ENCODE data around the gene PHF1. TPM values are rescaled to one million over a fixed set of nuclear protein-coding genes. Genes with fewer than 3 reads are reported as not detected.

The PHF1 gene
- total and polyA plus RNA-seq, 2 of the 13 experiments (the other 11 are each of a cell fraction or from before 2014, with no cell fraction given), result 25.4 to 61.9 TPM

DNA sequence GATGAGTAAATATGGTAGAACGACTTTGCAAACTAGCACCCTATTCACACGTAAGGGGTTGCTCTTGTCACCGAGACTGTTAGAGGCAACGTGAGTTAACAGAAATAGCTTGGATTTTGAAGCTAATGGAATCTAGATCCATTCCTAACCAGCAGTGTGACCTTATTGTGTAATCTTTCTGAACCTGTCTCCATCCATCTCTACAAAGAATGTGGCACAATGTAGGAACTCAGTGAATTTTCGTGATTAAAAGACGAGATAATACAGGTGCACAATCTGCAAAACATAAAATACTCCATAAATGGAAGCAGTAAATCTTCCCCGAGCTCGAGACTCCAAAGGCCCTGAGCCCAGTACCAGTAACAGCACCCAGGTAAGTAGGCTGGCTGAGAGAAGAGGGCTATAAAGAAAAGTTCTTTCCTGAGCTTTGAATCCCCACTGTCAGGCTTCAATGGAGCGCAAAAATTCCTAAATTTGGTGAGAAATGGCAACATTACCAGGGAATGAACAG lies 20.0 kb upstream of the PHF1 start (continued):
- TF ChIP-seq POLR2AphosphoS5 (IDR thresholded peaks at IDR 0.05; ENCODE audit: low read depth, low read length), result peak; percentile 69; the same call in 1 of the 2 replicates
- TF ChIP-seq RORA (CRISPR knock-in tag; IDR thresholded peaks at IDR 0.05), result no peak

DNA sequence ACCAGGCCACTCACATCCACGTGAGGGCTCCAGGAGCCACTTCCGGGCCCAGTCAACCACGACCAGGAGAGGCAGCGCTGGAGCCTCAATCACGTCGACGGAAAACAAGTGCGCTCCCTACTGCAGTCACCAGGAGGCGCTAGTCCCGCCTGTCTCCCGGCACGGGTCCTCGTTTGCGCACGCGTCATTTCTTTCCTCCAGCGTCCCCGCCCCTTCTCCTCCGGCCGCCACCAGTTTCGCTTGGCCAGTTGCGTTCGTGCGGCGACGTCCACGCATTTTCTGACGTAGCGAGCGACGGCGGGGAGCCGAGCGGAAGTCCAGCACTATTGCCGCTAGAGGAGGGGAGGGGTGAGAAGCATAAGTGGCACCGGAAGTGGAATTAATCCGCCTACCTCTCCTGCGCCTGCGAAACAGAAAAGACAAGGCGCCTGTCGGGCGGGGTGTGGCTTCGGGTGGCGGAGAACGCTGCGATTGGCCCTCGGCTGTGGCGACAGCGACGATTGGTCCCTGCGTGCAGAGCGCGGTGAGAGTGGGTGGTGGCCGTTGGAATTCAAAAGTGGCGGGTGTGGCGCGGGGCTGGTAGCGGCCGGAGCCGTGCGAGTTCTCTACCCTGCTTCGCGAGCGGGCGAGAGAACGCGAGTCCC lies 19.4 kb upstream of the PHF1 start, which contains the start of gene KIFC1:
TSS of gene KIFC1 (plus strand) at position 546 of the 644 bp plus-strand sequence. CDS start 163 bp downstream, outside the sequence.
- CTCF ChIA-PET (ENCODE audit: low intra/inter-chr PET ratio, low total read pairs), result interaction anchor here (1.0 to 1.5 kb wide), 3 partner anchors 35 to 111 kb away, joined by 3 to 19 read pairs (median 5); no protein-coding TSS in a partner anchor
- POLR2A ChIA-PET, result interaction anchor here (1.0 to 1.5 kb wide), 5 partner anchors 19 to 119 kb away, joined by 4 to 8 read pairs (median 5); partner anchors contain the start of genes CUTA, PHF1, RPS18 and VPS52
- FAIRE-seq, result peak; percentile 93
- no peaks in the 10 kb centered on the region; a peak in 1 of 5 replicates for H3K36me3 ChIP-seq (replicated peaks in 1 of 2; ENCODE audit: control insufficient read depth in 1 of 2, insufficient read depth in 2 of 2, low read length in 2 of 2)
- peaks cover 47% of the 10 kb centered on the region for H3K79me2 ChIP-seq (ENCODE audit: insufficient read depth, low read length)
- peak; percentile 100 for DNase-seq (ENCODE audit: low spot score)
- peak within 1 kb of the TSS; percentile 90 for H3K9ac ChIP-seq (ENCODE audit: insufficient read depth, low read depth, low read length)
- ATAC-seq, result peak; percentile 97
- intact Hi-C loops (cut with micrococcal nuclease; ENCODE audit: unreplicated experiment), result loop anchor here (1.0 to 5.0 kb wide), 5 partner anchors 19 to 194 kb away; partner anchors contain the start of gene CUTA
- H3K4me2 ChIP-seq (ENCODE audit: low read depth, low read length), result peak within 1 kb of the TSS; percentile 80
- H3K27me3 ChIP-seq (ENCODE audit: control insufficient read depth in 1 of 2, insufficient read depth in 2 of 2, low read length in 2 of 2), result no peaks in the 10 kb centered on the region; a peak in 1 of 5 replicates
- H4K20me1 ChIP-seq (ENCODE audit: insufficient read depth, low read length), result no peaks in the 10 kb centered on the region
- peak within 1 kb of the TSS; percentile 82 for H3K27ac ChIP-seq (ENCODE audit: extremely low read length, insufficient read depth, low read length)
- H2AFZ ChIP-seq (ENCODE audit: low read length), result peak within 1 kb of the TSS; percentile 97
- WGBS (ENCODE audit: low lambda C conversion rate), result 2% methylated on average over 52 of the region's 67 CpGs
- peaks cover 49% of the 10 kb centered on the region for H3K4me1 ChIP-seq (ENCODE audit: insufficient read depth, low read length)
- in situ Hi-C loops (cut with HindIII; ENCODE audit: extremely low pct_ligation_motif_present, low pct_unique_long_range_greater_than_20kb), result no loop called here
- no peaks in the 10 kb centered on the region for H3K9me3 ChIP-seq (ENCODE audit: low read length)
- no TSS peak for BruUV-seq (replicated peaks)
- peak within 1 kb of the TSS; percentile 83 to 95 (median 90) for H3K4me3 ChIP-seq (replicated peaks in 1 of 3; ENCODE audit: insufficient read depth in 1 of 3, low read depth in 2 of 3, low read length in 3 of 3)
- TF ChIP-seq RBFOX2 (IDR thresholded peaks at IDR 0.05; ENCODE audit: low read depth, low read length) (peak; percentile 89), ZSCAN12 (CRISPR knock-in tag; IDR thresholded peaks at IDR 0.05) (no peak), ZNF589 (CRISPR knock-in tag; conservative IDR thresholded peaks at IDR 0.05) (peak; percentile 93), SKIL (CRISPR knock-in tag; IDR thresholded peaks at IDR 0.05; ENCODE audit: borderline replicate concordance) (peak; percentile 87), FOXO1 (CRISPR knock-in tag; IDR thresholded peaks at IDR 0.05) (peak; percentile 92), ZNF335 (CRISPR knock-in tag; IDR thresholded peaks at IDR 0.05) (peak; percentile 86; the same call in 1 of the 2 replicates), FOXM1 (CRISPR knock-in tag; IDR thresholded peaks at IDR 0.05) (peak; percentile 97), ZNF605 (CRISPR knock-in tag; IDR thresholded peaks at IDR 0.05) (peak; percentile 98), ZFP37 (CRISPR knock-in tag; IDR thresholded peaks at IDR 0.05; ENCODE audit: borderline replicate concordance) (peak; percentile 29; the same call in 1 of the 2 replicates), CC2D1A (CRISPR knock-in tag; IDR thresholded peaks at IDR 0.05) (peak; percentile 98), CEBPB (IDR thresholded peaks at IDR 0.05; ENCODE audit: borderline replicate concordance, low read depth, low read length) (no peak), ZNF30 (CRISPR knock-in tag; IDR thresholded peaks at IDR 0.05) (no peak), HDAC6 (IDR thresholded peaks at IDR 0.05; ENCODE audit: low read depth, low read length) (no peak), ARID2 (CRISPR knock-in tag; IDR thresholded peaks at IDR 0.05; ENCODE audit: borderline replicate concordance) (peak; percentile 93; the same call in 1 of the 2 replicates), HNRNPL (IDR thresholded peaks at IDR 0.05; ENCODE audit: low read depth, low read length) (peak; percentile 58; the same call in 1 of the 2 replicates), POLR2G (IDR thresholded peaks at IDR 0.05; ENCODE audit: low read depth, low read length) (peak; percentile 83)
- TF ChIP-seq, protein P1, sequence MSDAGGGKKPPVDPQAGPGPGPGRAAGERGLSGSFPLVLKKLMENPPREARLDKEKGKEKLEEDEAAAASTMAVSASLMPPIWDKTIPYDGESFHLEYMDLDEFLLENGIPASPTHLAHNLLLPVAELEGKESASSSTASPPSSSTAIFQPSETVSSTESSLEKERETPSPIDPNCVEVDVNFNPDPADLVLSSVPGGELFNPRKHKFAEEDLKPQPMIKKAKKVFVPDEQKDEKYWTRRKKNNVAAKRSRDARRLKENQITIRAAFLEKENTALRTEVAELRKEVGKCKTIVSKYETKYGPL (CRISPR knock-in tag; IDR thresholded peaks at IDR 0.05), result no peak
